VCaP (cell line): ENCODE results near the gene GRB10.
"Not testable (repeated sequence)": the region's sequence is repeated elsewhere in the genome, so short reads cannot be mapped to it uniquely, and the experiment has no call there.

Source experiments
- H3K27ac ChIP-seq: fragments of 450-650 bp; 2 replicates; pipeline ENCODE4 v1.5.1; 2017
- TF ChIP-seq, protein P1 (sequence below): fragments of 450-650 bp; conservative IDR thresholded peaks from 2 replicates; pipeline ENCODE4 v1.5.1; 2017; ENCODE audit warnings: mild to moderate bottlenecking, moderate library complexity

Gene GRB10

DNA sequence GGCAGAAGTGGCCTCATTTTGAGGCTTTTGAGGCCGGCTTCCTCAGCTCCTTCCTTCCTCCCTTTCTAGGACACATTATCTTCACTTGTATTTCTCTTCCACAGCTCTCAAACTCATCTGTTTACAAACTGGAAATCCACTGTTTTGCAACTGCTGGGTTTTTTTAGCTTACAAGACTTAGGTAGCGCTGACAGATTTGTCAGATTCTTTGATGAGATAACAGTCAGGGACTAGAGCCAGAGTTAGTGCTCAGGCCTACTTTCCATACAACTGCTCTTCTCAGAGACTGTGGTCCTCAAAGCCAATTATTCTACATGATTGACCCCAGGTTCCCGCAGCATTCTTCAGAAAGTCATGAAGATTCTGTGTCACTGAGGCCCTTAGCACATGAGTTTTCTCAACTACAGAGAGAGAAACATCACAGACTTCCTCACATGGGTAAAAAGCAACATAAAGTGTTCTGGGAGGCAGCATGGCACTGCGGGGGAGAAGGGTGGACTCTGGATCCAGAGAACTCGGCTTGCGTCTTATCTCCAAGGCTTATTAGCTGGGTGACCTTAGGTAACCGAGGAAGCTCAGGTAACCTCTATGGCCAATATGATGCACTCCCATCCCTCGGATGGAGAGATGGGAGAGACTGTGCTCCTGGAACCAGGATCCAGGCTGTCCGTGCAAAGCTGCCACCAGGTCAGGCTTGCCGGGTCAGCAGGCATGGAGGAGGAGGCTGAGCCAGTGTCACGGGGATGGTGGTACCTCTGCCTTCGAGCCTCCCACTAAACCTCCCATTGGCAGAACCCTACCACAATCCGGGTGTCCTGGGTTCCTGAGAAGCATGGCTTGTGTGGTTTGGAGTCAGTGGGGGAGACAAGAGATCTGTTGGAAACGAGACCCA, 228.0 kb downstream of the GRB10 start:
- TF ChIP-seq, protein P1, sequence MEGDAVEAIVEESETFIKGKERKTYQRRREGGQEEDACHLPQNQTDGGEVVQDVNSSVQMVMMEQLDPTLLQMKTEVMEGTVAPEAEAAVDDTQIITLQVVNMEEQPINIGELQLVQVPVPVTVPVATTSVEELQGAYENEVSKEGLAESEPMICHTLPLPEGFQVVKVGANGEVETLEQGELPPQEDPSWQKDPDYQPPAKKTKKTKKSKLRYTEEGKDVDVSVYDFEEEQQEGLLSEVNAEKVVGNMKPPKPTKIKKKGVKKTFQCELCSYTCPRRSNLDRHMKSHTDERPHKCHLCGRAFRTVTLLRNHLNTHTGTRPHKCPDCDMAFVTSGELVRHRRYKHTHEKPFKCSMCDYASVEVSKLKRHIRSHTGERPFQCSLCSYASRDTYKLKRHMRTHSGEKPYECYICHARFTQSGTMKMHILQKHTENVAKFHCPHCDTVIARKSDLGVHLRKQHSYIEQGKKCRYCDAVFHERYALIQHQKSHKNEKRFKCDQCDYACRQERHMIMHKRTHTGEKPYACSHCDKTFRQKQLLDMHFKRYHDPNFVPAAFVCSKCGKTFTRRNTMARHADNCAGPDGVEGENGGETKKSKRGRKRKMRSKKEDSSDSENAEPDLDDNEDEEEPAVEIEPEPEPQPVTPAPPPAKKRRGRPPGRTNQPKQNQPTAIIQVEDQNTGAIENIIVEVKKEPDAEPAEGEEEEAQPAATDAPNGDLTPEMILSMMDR, result no peak
- peak overlapping the region; percentile 19; the same call in 1 of the 2 replicates for H3K27ac ChIP-seq

DNA sequence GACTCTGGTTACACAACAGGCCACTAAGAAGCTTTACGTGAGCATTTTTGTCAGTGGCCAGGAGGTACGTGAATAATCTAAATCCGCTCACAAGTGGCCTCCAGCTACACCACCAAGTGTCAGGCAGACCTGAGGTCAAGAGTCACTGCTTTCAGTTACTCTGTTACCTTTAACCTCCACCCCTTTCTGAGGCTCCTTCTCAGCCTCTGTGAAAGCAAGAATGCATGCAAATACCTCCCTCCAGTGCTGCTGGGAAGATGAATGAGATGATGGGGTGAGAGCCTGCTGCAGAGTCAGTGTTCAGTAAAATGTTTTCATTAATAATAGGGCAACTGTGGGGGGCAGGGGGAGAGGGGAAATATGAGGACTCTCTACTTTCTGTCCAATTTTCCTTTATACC, 228.7 kb downstream of the GRB10 start:
- TF ChIP-seq, protein P1, result no peak
- peak overlapping the region; percentile 19; the same call in 1 of the 2 replicates for H3K27ac ChIP-seq

DNA sequence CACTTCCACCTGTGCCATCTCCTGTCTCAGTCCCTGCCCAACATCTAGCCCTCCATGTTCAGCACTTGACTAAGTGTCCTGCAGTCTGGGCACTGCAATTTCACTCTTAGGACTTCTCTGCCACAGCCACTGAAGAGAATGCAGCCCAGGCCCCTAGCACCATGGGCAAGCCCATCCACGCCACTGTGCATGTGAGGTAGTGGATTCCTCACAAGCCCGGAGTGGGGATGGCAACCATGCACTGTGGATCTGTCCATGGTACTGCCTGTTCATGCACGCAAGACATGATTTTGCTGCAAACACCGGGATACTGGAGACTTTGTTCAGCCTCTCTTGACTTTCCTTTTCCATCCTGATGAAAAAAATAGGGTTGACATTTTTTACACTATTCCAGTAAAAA, 229.8 kb downstream of the GRB10 start:
- TF ChIP-seq, protein P1, result no peak
- H3K27ac ChIP-seq, result peak overlapping the region; percentile 76

DNA sequence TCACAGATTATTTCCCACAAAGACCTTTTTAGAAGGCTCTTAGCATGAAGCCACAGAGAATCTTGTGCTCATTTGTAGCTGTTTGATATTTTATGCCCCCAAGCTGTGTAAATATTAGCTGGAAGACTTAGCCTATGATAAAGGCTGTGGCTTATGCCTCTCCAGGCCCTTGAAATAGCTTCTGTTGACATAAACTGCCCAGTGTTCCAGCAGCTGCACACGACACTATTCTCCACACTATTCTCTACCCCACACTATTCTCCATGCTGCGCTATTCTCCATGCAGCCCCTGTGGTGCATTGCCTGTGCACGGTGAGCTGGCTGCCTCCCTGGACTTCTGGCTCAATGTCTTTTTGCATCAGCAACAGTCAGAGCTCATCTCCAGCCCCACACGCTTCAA, 230.6 kb downstream of the GRB10 start:
- TF ChIP-seq, protein P1, result no peak
- H3K27ac ChIP-seq, result peak overlapping the region; percentile 76

DNA sequence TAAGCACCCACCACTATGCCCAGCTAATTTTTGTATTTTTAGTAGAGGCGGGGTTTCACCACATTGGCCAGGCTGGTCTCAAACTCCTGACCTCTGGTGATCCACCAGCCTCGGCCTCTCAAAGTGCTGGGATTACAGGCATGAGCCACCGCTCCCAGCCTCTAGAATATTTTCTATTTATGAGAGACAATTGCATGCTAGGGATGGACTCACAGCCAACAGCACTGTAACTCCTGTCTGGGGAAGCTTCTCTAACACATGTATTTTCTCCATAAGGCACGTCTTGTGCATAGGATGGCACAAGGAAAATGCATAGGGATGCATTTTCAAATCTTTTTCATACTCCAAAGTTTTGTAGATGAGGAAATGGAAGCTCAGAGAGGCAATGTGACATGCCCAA, 237.1 kb downstream of the GRB10 start:
- not testable (repeated sequence) for H3K27ac ChIP-seq

DNA sequence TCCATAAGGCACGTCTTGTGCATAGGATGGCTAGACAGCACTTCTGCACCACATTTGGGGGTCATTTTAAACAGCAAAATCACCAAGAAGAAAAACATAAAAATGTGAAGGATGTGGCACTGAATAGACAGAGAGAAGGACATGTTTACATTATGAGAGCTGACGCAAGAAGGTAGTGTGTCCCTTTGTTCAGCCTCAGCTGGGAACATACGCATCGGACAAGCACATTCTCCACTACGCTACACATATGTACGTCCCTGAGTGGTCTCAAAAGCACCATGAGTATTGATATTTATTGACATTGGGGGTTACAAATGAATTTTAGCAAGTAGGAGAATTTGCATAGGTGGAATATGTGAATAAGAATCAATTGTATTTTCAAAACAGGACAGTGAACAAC, 237.7 kb downstream of the GRB10 start:
- TF ChIP-seq, protein P1, result no peak
- H3K27ac ChIP-seq, result no peak overlapping the region

DNA sequence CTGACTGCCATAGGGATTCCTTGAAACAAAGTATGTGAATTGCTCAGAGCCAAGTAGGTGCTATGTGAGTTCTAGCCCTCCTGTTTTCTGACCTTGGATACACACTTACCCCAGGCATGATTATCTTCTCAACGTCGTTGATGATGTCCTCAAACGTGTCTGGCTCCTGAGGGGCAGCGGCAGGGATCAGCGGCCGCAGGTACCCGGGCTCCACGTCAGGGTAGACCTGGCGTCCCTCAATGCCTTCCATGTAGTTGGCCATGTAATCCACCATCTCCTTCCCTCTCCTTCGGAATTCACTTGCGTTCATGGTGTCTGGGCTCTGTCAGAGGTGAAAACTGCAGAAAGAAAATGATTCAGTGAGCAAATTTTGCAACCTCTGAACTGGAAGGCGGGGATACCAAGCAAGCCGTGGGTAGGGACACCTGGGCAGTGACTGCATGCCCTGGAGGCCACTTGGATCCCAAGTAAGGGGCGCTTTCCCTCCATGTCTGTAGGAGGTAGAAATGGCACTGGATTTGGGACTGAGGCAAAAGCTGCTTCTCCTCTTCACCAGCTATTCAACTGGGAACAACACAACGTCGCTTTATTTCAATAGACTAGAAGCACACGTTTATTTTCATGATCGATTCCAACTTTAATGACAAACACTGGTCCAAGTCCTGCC, 238.8 kb downstream of the GRB10 start:
- TF ChIP-seq, protein P1, result no peak
- no peak overlapping the region for H3K27ac ChIP-seq

DNA sequence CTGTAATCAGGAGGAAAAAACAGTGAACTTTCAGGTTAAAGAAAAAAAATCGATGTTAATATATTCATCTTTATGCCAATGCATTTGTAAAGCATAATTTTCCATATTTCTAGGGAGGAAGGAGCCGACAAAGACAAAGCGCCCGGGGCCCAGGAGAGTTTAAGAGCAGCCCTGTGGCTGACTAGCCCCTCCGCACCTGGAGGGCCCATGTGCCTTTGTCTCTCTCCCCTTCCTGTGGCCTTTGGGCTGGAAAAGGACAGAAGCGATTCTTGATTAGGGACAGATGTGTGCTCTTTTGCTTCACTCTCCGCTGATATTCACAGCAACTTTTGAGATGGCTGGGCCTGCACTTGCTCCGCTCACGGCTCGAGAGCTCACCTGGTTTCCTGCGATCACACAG, 240.6 kb downstream of the GRB10 start:
- TF ChIP-seq, protein P1, result no peak
- H3K27ac ChIP-seq, result peak overlapping the region; percentile 53
